CD14-positive monocyte (primary cell): Measurements from ENCODE around the gene EXOC4. TPM values are rescaled to one million over a fixed set of nuclear protein-coding genes. Genes with fewer than 3 reads are reported as not detected.

ENCODE experiments used
- DNase-seq, 3 donors: peaks; one replicate each; pipeline ENCODE4 v3.0.0-alpha.2; 2011 to 2022
- H2AFZ ChIP-seq: 2 replicates; pipeline ENCODE4 v1.6.0; 2012; ENCODE audit warnings: mild to moderate bottlenecking, low read depth, low read length, inconsistent platforms; ENCODE audit not compliant: insufficient read depth, poor library complexity, severe bottlenecking
- H3K27ac ChIP-seq, 2 donors: 1 replicate in 1 of 2; 2 replicates in 1 of 2; pipeline ENCODE4 v1.5.1; 2012 to 2013; ENCODE audit warnings: low read length in 2 of 2, control low read depth in 1 of 2, inconsistent platforms in 1 of 2, low read depth in 1 of 2, mild to moderate bottlenecking in 1 of 2
- H3K27me3 ChIP-seq, 2 donors: one replicate each; pipeline versions ENCODE4 v1.6.0 to v1.6.1; 2011 to 2013; ENCODE audit warnings: low read length in 2 of 2; ENCODE audit not compliant: control insufficient read depth in 2 of 2, insufficient read depth in 2 of 2
- H3K36me3 ChIP-seq, 2 donors: replicated peaks in 1 of 2; 1 replicate in 1 of 2; 2 replicates in 1 of 2; pipeline versions ENCODE4 v1.5.1 to v1.6.1; 2012 to 2013; ENCODE audit warnings: low read length in 2 of 2, control low read depth in 1 of 2, inconsistent platforms in 1 of 2, mild to moderate bottlenecking in 1 of 2; ENCODE audit not compliant: insufficient read depth in 2 of 2, control insufficient read depth in 1 of 2
- H3K4me1 ChIP-seq, 2 donors: 1 replicate in 1 of 2; 2 replicates in 1 of 2; pipeline versions ENCODE4 v1.5.1 to v1.6.1; 2012 to 2013; ENCODE audit warnings: low read length in 2 of 2, control low read depth in 1 of 2, inconsistent platforms in 1 of 2, mild to moderate bottlenecking in 1 of 2, moderate library complexity in 1 of 2; ENCODE audit not compliant: insufficient read depth in 2 of 2, control insufficient read depth in 1 of 2
- H3K4me2 ChIP-seq: replicated peaks from 2 replicates; pipeline ENCODE3; 2012; ENCODE audit warnings: low read length, moderate library complexity, mild to moderate bottlenecking; ENCODE audit not compliant: poor library complexity, severe bottlenecking; ENCODE audit errors: extremely low read depth
- H3K4me3 ChIP-seq, 3 experiments: fragments of 200-600 bp in 1 of 3; sonication (generic) in 1 of 3; replicated peaks in 1 of 3; 1 replicate in 2 of 3; 2 replicates in 1 of 3; pipeline ENCODE4 v1.5.1; 2011 to 2013; ENCODE audit warnings: low read length in 3 of 3, mild to moderate bottlenecking in 3 of 3, control low read depth in 2 of 3, low read depth in 2 of 3, inconsistent platforms in 1 of 3, moderate library complexity in 1 of 3
- H3K79me2 ChIP-seq: 2 replicates; pipeline ENCODE4 v1.6.0; 2012; ENCODE audit warnings: mild to moderate bottlenecking, control low read depth, inconsistent platforms, low read length, moderate library complexity; ENCODE audit not compliant: insufficient read depth
- H3K9ac ChIP-seq: 2 replicates; pipeline ENCODE4 v1.6.0; 2017; ENCODE audit warnings: low read length, mild to moderate bottlenecking; ENCODE audit not compliant: insufficient read depth, poor library complexity, severe bottlenecking
- H3K9me3 ChIP-seq, 2 donors: replicated peaks in 1 of 2; 1 replicate in 1 of 2; 2 replicates in 1 of 2; pipeline versions ENCODE4 v1.5.1 to v1.6.1; 2012 to 2013; ENCODE audit warnings: low read length in 2 of 2, control low read depth in 1 of 2; ENCODE audit not compliant: control insufficient read depth in 1 of 2, insufficient read depth in 1 of 2
- H4K20me1 ChIP-seq: 2 replicates; pipeline ENCODE4 v1.6.0; 2012; ENCODE audit warnings: mild to moderate bottlenecking, low read length, control low read depth, moderate library complexity; ENCODE audit not compliant: insufficient read depth
- H3K27ac Mint-ChIP-seq, 7 donors: one replicate each; pipeline ENCODE4 v1.8.0; 2020; ENCODE audit warnings: mild to moderate bottlenecking in 7 of 7, mixed read lengths in 7 of 7, moderate library complexity in 6 of 7, inconsistent platforms in 2 of 7
- H3K27me3 Mint-ChIP-seq, 3 donors: one replicate each; pipeline ENCODE4 v1.8.0; 2021 to 2022; ENCODE audit warnings: low read depth in 3 of 3, mild to moderate bottlenecking in 3 of 3, mixed read lengths in 3 of 3, moderate library complexity in 3 of 3, inconsistent platforms in 1 of 3
- H3K36me3 Mint-ChIP-seq, 2 donors: one replicate each; pipeline ENCODE4 v1.8.0; 2020; ENCODE audit warnings: mixed read lengths in 2 of 2, inconsistent platforms in 1 of 2, mild to moderate bottlenecking in 1 of 2
- H3K4me1 Mint-ChIP-seq: one replicate; pipeline ENCODE4 v1.8.0; 2020; ENCODE audit warnings: mild to moderate bottlenecking, mixed read lengths
- H3K4me3 Mint-ChIP-seq, 2 donors: one replicate each; pipeline ENCODE4 v1.8.0; 2020; ENCODE audit warnings: mild to moderate bottlenecking in 2 of 2, mixed read lengths in 2 of 2, moderate library complexity in 1 of 2
- H3K9me3 Mint-ChIP-seq, 7 donors: one replicate each; pipeline ENCODE4 v1.8.0; 2020 to 2022; ENCODE audit warnings: mixed read lengths in 7 of 7, mild to moderate bottlenecking in 6 of 7, moderate library complexity in 6 of 7, inconsistent platforms in 2 of 7
- WGBS: methylation state at CpG from one replicate; pipeline ENCODE4 v1.1.5; 2013; ENCODE audit warnings: missing lambda C conversion rate; ENCODE audit not compliant: insufficient coverage; 5-methylcytosine and 5-hydroxymethylcytosine counted together
- intact Hi-C, 2 donors: fragments of 100-400 bp; cut with micrococcal nuclease; formaldehyde crosslinking; loops; one replicate each; pipeline versions ENCODE4 v1.15.0 to v1.15.1; 2023
- polyA plus RNA-seq, 3 donors: library from polyadenylated mRNA; depleted of rRNA in 1 of 3; unstranded in 2 of 3; stranded (reverse) in 1 of 3; fragments of 300-500 nt in 2 of 3; fragments of >200 nt in 1 of 3; fragmentation: Illumina TruSeq in 2 of 3; gene quantifications; 1 replicate in 2 of 3; 2 replicates in 1 of 3; pipeline ENCODE4 v1.2.3, GENCODE V29; 2012 to 2021
- TF ChIP-seq, protein P1 (sequence below): fragments of 200-600 bp; IDR thresholded peaks from one replicate; pipeline ENCODE4 v1.8.0; 2022; ENCODE audit warnings: antibody characterized with exemption, mild to moderate bottlenecking

EXOC4 gene
- polyA plus RNA-seq, 3 donors = 20.6 to 22.3 (median 22.3) TPM

DNA sequence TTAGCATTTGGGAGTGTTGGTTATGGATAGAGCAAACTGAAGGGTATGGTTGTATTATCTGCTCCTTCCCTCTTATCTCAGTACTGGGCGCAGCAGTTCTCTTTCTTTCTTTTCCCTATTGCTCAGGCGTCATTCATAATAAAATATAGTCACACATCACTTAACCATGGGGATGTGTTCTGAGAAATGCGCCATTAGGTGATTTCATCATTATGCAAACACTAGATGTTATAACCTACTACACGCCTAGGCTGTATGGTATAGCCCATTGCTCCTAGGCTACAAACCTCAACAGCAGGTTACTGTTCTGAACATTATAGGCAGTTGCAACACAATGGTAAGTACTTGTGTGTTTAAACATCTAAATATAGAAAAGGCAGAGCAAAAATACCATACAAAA, 401.7 kb downstream of the EXOC4 start:
- Mint-ChIP-seq H3K4me1 (peaks cover 14% of the 10 kb centered on the region), H3K36me3 (no peaks in the 10 kb centered on the region), H3K9me3 (no peaks in the 10 kb centered on the region), H3K27me3 (no peaks in the 10 kb centered on the region), H3K4me3 (no peak overlapping the region), H3K27ac (no peak overlapping the region)
- no peak overlapping the region for H3K4me3 ChIP-seq
- H2AFZ ChIP-seq = no peak overlapping the region
- no peak for DNase-seq
- intact Hi-C loops = no loop called here
- H3K36me3 ChIP-seq = no peaks in the 10 kb centered on the region
- no peak overlapping the region for H3K27ac ChIP-seq
- H3K9ac ChIP-seq = no peak overlapping the region
- WGBS = no CpG with 5 or more reads among the region's 4 CpGs
- H3K4me2 ChIP-seq = no peak overlapping the region
- no peaks in the 10 kb centered on the region for H3K27me3 ChIP-seq
- TF ChIP-seq, protein P1, sequence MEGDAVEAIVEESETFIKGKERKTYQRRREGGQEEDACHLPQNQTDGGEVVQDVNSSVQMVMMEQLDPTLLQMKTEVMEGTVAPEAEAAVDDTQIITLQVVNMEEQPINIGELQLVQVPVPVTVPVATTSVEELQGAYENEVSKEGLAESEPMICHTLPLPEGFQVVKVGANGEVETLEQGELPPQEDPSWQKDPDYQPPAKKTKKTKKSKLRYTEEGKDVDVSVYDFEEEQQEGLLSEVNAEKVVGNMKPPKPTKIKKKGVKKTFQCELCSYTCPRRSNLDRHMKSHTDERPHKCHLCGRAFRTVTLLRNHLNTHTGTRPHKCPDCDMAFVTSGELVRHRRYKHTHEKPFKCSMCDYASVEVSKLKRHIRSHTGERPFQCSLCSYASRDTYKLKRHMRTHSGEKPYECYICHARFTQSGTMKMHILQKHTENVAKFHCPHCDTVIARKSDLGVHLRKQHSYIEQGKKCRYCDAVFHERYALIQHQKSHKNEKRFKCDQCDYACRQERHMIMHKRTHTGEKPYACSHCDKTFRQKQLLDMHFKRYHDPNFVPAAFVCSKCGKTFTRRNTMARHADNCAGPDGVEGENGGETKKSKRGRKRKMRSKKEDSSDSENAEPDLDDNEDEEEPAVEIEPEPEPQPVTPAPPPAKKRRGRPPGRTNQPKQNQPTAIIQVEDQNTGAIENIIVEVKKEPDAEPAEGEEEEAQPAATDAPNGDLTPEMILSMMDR = no peak
- peaks cover 16% of the 10 kb centered on the region in 2 donors for H3K4me1 ChIP-seq
- H3K79me2 ChIP-seq = no peaks in the 10 kb centered on the region
- no peaks in the 10 kb centered on the region for H3K9me3 ChIP-seq
- no peaks in the 10 kb centered on the region for H4K20me1 ChIP-seq

DNA sequence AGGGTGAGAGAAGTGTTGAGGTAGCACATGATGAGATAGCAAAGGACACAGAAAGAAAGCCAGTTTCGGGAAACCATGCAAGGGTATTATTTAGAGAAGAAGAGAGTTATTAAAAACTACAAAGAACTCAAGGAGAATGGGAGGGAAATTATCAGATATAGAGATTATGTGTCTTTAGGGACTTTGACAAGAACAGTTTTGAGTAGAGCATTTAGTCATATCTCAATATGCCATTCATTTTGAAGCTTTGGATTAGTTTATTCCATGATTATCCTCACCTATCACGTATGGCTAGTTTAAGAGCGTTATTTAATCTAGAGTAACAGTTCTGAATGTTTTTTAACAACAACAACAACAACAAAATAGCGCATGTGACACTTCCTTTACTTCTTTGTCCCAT, 409.4 kb downstream of the EXOC4 start:
- Histone ChIP-seq H3K4me2 (no peak overlapping the region), H3K4me1 (no peaks in the 10 kb centered on the region), H3K36me3 (no peaks in the 10 kb centered on the region), H3K27ac (no peak overlapping the region), H3K4me3 (no peak overlapping the region), H4K20me1 (no peaks in the 10 kb centered on the region), H3K27me3 (no peaks in the 10 kb centered on the region), H3K9me3 (no peaks in the 10 kb centered on the region), H3K79me2 (no peaks in the 10 kb centered on the region), H3K9ac (no peak overlapping the region), H2AFZ (no peak overlapping the region)
- WGBS = no CpG with 5 or more reads among the region's 4 CpGs
- TF ChIP-seq, protein P1 = no peak
- Mint-ChIP-seq H3K9me3 (no peaks in the 10 kb centered on the region), H3K36me3 (peaks cover 3 to 12% of the 10 kb centered on the region in 2 donors), H3K4me3 (no peak overlapping the region), H3K4me1 (peaks cover 7% of the 10 kb centered on the region), H3K27me3 (no peaks in the 10 kb centered on the region), H3K27ac (no peak overlapping the region)
- DNase-seq = no peak
- intact Hi-C loops = no loop called here
